Astrocyte of the spinal cord (primary cell): ENCODE data around the gene CNGA3.
"Not testable (repeated sequence)": the region's sequence is repeated elsewhere in the genome, so short reads cannot be mapped to it uniquely, and the experiment has no call there.

Experiments used
- DNase-seq: peaks from one replicate; pipeline ENCODE4 v3.0.0; 2011; ENCODE audit warnings: low read depth, low spot score
- H3K4me3 ChIP-seq: 2 replicates; pipeline ENCODE4 v1.5.1; 2011; ENCODE audit warnings: low read depth, mild to moderate bottlenecking, low read length, moderate library complexity
- CTCF ChIP-seq: IDR thresholded peaks from 2 replicates; pipeline ENCODE4 v1.5.1; 2012; ENCODE audit warnings: low read depth, mild to moderate bottlenecking, low read length, inconsistent platforms
- in situ Hi-C: cut with HindIII; loops from 2 replicates; pipeline ENCODE4 v1.10.0; 2017; ENCODE audit warnings: low sequenced_read_pairs

CNGA3 gene

GRCh38 chr2:98311771-98312545 lies 34.3 kb upstream of the CNGA3 start:
- H3K4me3 ChIP-seq = no peak overlapping the region
- in situ Hi-C loops = no loop called here
- DNase-seq = no peak
- TF ChIP-seq CTCF = no peak

- no peak overlapping the region for H3K4me3 ChIP-seq
- no peak for TF ChIP-seq CTCF
- in situ Hi-C loops = no loop called here
- DNase-seq = no peak
Measured at GRCh38 chr2:98313492-98314250, 32.6 kb upstream of the CNGA3 start.

DNA sequence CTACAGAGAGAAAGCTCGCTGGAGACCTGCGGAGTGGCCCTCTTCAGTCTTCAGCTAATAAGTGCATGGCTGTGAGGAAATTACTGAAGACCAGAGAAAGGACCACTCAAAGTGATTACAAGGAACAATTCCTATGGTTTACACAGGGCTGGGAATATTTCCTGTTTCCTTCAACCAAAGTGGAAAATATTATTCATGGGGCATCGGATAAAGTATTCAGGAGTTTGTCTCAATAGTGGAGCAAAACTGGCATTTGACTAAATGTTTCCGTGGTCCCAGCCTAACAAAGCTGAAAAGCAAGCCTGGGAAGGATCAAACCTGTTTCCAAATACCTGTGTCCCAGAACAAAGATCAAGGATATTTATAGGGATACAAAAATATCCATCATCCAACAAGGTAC lies 32.0 kb upstream of the CNGA3 start:
- H3K4me3 ChIP-seq = no peak overlapping the region
- TF ChIP-seq CTCF = no peak
- DNase-seq = no peak
- in situ Hi-C loops = no loop called here

DNA sequence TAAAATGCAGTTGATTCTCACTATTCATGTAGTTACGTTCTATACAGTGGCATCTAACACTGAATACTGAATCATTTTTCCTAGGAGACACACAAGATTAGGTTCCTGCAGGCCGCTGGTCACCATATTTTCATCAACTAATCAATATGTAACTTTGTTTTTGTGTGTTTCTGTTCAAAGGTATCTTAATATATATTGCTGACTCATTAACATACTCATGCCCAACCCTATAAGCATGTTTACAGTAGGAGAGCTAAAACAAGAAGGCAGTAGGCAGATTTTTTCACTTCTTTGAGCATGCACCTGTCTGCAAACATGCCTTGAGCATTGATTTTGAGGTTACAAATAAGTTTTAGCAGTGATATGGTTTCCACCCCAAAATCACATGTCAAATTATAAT lies 30.3 kb upstream of the CNGA3 start:
- H3K4me3 ChIP-seq = no peak overlapping the region
- in situ Hi-C loops = no loop called here
- DNase-seq = no peak
- no peak for TF ChIP-seq CTCF

GRCh38 chr2:98317214-98317613 lies 29.0 kb upstream of the CNGA3 start:
- DNase-seq = no peak
- in situ Hi-C loops = no loop called here
- no peak for TF ChIP-seq CTCF
- H3K4me3 ChIP-seq = no peak overlapping the region

- H3K4me3 ChIP-seq, in situ Hi-C loops, DNase-seq: not testable (repeated sequence)
Measured at GRCh38 chr2:98320171-98320570, 26.1 kb upstream of the CNGA3 start.

GRCh38 chr2:98324181-98324580 lies 22.1 kb upstream of the CNGA3 start:
- TF ChIP-seq CTCF = no peak
- DNase-seq = peak; percentile 25
- in situ Hi-C loops = no loop called here
- no peak overlapping the region for H3K4me3 ChIP-seq
